CD4-positive, alpha-beta T cell treated with Interleukin-1 beta for 1 hour (primary cell): ENCODE data around the gene EYS.
"Not testable (repeated sequence)": the region's sequence is repeated elsewhere in the genome, so short reads cannot be mapped to it uniquely, and the experiment has no call there.

ENCODE experiments used
- DNase-seq, 2 donors: peaks; one replicate each; pipeline ENCODE4 v3.0.0-alpha.2; 2020 to 2022

EYS gene

GRCh38 chr6:64527899-64528298 lies 1179.1 kb downstream of the EYS start:
- DNase-seq = no peak

GRCh38 chr6:64522859-64523258 lies 1184.2 kb downstream of the EYS start:
- DNase-seq = no peak

- no peak for DNase-seq
Measured at GRCh38 chr6:64520050-64520449, 1187.0 kb downstream of the EYS start.

- no peak for DNase-seq
Measured at GRCh38 chr6:64516393-64516792, 1190.6 kb downstream of the EYS start.

- DNase-seq = no peak
Measured at GRCh38 chr6:64507661-64508060, 1199.4 kb downstream of the EYS start.

GRCh38 chr6:64505312-64505711 lies 1201.7 kb downstream of the EYS start:
- DNase-seq = no peak

- DNase-seq = no peak
Measured at GRCh38 chr6:64504503-64504902, 1202.5 kb downstream of the EYS start.

- no peak for DNase-seq
Measured at GRCh38 chr6:64502801-64503200, 1204.2 kb downstream of the EYS start.

- no peak for DNase-seq
Measured at GRCh38 chr6:64497634-64498033, 1209.4 kb downstream of the EYS start.

- no peak for DNase-seq
Measured at GRCh38 chr6:64489763-64490162, 1217.3 kb downstream of the EYS start.

GRCh38 chr6:64486578-64487351 lies 1220.3 kb downstream of the EYS start:
- no peak for DNase-seq

- no peak for DNase-seq
Measured at GRCh38 chr6:64483956-64484499, 1223.0 kb downstream of the EYS start.

- no peak for DNase-seq
Measured at GRCh38 chr6:64482631-64483030, 1224.4 kb downstream of the EYS start.

- no peak for DNase-seq
Measured at GRCh38 chr6:64479134-64479533, 1227.9 kb downstream of the EYS start.

GRCh38 chr6:64477391-64477790 lies 1229.6 kb downstream of the EYS start:
- no peak for DNase-seq

- DNase-seq = no peak
Measured at GRCh38 chr6:64476935-64477334, 1230.1 kb downstream of the EYS start.

GRCh38 chr6:64469405-64469804 lies 1237.6 kb downstream of the EYS start:
- not testable (repeated sequence) for DNase-seq

GRCh38 chr6:64467656-64468055 lies 1239.4 kb downstream of the EYS start:
- no peak for DNase-seq

GRCh38 chr6:64459411-64459944 lies 1247.5 kb downstream of the EYS start:
- no peak for DNase-seq

GRCh38 chr6:64448101-64448500 lies 1258.9 kb downstream of the EYS start:
- DNase-seq = not testable (repeated sequence)

- no peak for DNase-seq
Measured at GRCh38 chr6:64445038-64445437, 1262.0 kb downstream of the EYS start.

- no peak for DNase-seq
Measured at GRCh38 chr6:64439274-64439673, 1267.8 kb downstream of the EYS start.

- DNase-seq = no peak
Measured at GRCh38 chr6:64437996-64438395, 1269.0 kb downstream of the EYS start.

GRCh38 chr6:64429926-64430325 lies 1277.1 kb downstream of the EYS start:
- no peak for DNase-seq

- DNase-seq = no peak
Measured at GRCh38 chr6:64428186-64428585, 1278.8 kb downstream of the EYS start.
